Measurements from ENCODE around the gene CAB39L. TPM values are rescaled to one million over a fixed set of nuclear protein-coding genes. Genes with fewer than 3 reads are reported as not detected.
A peak's percentile ranks its signal among the peaks of the same experiment; 100 is the strongest.

Gene CAB39L
- total and polyA plus RNA-seq, 10 donors = 1.6 to 7.5 (median 5.9) TPM

DNA sequence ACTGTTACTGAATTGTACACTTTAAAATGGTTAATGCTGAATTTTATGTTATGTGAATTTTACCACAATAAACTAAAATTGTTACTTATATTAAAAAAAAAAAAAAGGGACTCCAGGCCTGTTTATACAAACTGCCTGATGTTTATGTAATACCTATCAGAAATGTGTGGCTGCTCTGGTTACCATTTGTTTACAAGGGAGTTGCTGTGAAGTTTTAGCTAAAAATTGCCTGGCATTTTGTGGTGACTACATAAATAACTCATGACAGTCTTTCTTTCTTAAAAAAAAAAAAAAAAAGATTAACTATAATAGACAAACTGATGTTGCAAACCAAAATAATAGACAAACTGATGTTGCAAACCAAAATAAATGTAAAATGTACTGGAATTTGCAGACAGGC, 124.3 kb downstream of the CAB39L start:
- intact Hi-C loops (cut with DNase I; ENCODE audit: low total_unique reads) = no loop called here
- no peak overlapping the region for H3K4me3 ChIP-seq
- TF ChIP-seq, protein P1, sequence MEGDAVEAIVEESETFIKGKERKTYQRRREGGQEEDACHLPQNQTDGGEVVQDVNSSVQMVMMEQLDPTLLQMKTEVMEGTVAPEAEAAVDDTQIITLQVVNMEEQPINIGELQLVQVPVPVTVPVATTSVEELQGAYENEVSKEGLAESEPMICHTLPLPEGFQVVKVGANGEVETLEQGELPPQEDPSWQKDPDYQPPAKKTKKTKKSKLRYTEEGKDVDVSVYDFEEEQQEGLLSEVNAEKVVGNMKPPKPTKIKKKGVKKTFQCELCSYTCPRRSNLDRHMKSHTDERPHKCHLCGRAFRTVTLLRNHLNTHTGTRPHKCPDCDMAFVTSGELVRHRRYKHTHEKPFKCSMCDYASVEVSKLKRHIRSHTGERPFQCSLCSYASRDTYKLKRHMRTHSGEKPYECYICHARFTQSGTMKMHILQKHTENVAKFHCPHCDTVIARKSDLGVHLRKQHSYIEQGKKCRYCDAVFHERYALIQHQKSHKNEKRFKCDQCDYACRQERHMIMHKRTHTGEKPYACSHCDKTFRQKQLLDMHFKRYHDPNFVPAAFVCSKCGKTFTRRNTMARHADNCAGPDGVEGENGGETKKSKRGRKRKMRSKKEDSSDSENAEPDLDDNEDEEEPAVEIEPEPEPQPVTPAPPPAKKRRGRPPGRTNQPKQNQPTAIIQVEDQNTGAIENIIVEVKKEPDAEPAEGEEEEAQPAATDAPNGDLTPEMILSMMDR (IDR thresholded peaks at IDR 0.05 in 8 of 11, conservative IDR thresholded peaks at IDR 0.05 in 3 of 11) = no peak
- TF ChIP-seq POLR2A (IDR thresholded peaks at IDR 0.05) = no peak
- TF ChIP-seq POLR2AphosphoS5 (IDR thresholded peaks at IDR 0.05) = no peak
- no peaks in the 10 kb centered on the region for H3K9me3 ChIP-seq
- no peaks in the 10 kb centered on the region for H3K36me3 ChIP-seq
- DNase-seq = no peak
- no peak overlapping the region for H3K27ac ChIP-seq
- no peaks in the 10 kb centered on the region for H3K27me3 ChIP-seq (replicated peaks in 1 of 7)
- peaks cover 0 to 21% (median 8%) of the 10 kb centered on the region in 6 donors for H3K4me1 ChIP-seq

DNA sequence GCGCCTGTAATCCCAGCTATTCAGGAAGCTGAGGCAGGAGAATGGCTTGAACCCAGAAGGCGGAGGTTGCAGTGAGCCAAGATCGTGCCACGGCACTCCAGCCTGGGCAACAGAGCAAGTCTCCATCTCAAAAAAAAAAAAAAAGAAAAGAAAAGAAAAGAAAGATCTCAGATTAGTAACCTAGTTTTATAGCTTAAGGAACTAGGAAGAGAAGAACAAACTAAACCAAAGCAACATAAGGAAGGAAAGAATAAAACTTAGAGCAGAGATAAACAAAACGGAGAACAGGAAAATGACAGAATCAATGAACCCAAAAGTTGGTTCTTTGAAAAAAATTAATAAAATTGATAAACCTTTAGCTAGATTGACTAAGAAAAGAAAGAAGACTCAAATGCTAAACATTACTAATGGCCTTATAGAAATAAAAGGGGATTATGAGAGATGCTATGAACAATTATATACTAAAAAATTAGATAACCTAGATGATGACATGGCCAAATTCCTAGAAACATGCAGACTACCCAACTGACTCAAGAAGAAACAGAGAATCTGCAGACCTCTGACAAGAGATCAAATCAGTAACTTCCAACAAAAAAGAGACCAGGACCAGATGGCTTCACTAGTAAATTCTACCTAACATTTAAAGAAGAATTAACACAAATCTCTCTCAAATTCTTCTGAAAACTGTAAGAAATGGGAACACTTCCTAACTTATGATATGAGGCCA, 127.9 kb downstream of the CAB39L start:
- no peaks in the 10 kb centered on the region for H3K36me3 ChIP-seq
- DNase-seq = no peak
- no peaks in the 10 kb centered on the region for H3K9me3 ChIP-seq
- no peak for TF ChIP-seq POLR2AphosphoS5 (IDR thresholded peaks at IDR 0.05)
- H3K4me1 ChIP-seq = peaks cover 0 to 22% (median 11%) of the 10 kb centered on the region in 6 donors
- no peak overlapping the region for H3K27ac ChIP-seq
- no peak overlapping the region for H3K4me3 ChIP-seq
- no peaks in the 10 kb centered on the region for H3K27me3 ChIP-seq (replicated peaks in 1 of 7)
- intact Hi-C loops (cut with DNase I; ENCODE audit: low total_unique reads) = no loop called here
- WGBS, 5 donors = 93 to 98% (median 94%) methylated on average over 5 of the region's 5 CpGs

DNA sequence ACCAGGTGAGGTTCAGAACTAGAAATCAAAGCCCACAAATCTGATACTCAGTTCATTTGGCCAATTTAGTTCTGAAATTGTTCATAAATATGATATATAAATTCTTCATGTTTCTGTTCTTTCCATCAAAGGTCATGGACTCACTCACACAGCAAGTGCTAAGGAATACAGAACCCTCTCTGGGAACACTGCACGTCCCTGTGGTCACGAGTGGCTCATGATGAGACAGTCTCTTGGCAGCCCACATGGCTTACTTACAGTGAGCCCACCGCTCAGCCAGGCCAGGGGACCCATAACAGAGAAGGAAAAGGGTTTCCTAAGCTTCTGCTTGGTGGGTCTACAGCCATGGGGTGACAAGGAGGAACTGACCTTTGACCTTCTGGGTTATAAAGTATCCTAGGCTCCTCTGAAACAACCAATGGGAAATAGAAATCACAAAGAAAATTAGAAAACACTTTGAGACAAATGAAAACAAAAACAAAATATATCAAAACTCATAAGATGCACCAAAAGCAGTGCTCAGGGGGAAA, 128.8 kb downstream of the CAB39L start:
- Histone ChIP-seq H3K9me3 (no peaks in the 10 kb centered on the region), H3K4me1 (peaks cover 0 to 14% (median 5%) of the 10 kb centered on the region in 6 donors), H3K27ac (peak overlapping the region in 2 of 8 donors; percentile 55 to 58), H3K4me3 (no peak overlapping the region), H3K27me3 (replicated peaks in 1 of 7) (no peaks in the 10 kb centered on the region), H3K36me3 (peaks cover 0 to 4% (median 0%) of the 10 kb centered on the region in 6 donors)
- no peak for DNase-seq
- intact Hi-C loops (cut with DNase I; ENCODE audit: low total_unique reads) = no loop called here
- TF ChIP-seq, protein P1 (IDR thresholded peaks at IDR 0.05 in 8 of 11, conservative IDR thresholded peaks at IDR 0.05 in 3 of 11) = no peak
- no peak for TF ChIP-seq POLR2A (IDR thresholded peaks at IDR 0.05)
- no peak for TF ChIP-seq POLR2AphosphoS5 (IDR thresholded peaks at IDR 0.05)
- 93 to 97% (median 94%) methylated on average over 3 of the region's 3 CpGs for WGBS, 5 donors

DNA sequence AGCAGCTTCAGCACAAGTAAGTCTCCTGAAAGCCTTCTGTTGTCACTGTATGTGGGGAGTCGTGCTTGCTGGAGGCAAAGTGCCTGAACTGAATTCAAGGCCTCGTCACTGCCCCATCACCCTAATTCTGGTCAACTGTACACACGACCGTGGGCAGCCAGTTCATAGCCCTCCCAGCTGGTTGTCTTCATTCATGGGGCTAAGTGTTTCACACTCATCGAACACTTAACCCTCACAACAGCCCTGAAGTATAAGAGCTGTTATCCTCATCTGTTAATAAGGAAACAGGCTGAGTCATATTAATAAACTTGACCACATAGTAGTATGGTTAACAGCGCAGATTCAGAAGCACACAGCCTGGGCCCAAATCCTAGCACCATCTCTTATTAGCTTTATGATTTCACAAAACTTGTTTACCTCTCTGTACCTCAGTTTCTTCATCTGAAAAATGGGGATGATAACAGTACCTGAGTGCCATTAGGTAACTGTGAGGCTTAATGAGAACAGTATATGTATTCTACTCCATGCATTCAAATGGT, 129.5 kb downstream of the CAB39L start:
- Histone ChIP-seq H3K4me1 (peaks cover 0 to 10% (median 3%) of the 10 kb centered on the region in 6 donors), H3K4me3 (no peak overlapping the region), H3K27me3 (replicated peaks in 1 of 7) (no peaks in the 10 kb centered on the region), H3K9me3 (no peaks in the 10 kb centered on the region), H3K27ac (peak overlapping the region in 7 of 8 donors; percentile 24 to 58 (median 55)), H3K36me3 (peaks cover 0 to 8% (median 0%) of the 10 kb centered on the region in 6 donors)
- no peak for DNase-seq
- WGBS, 5 donors = 66 to 88% (median 80%) methylated on average over 6 of the region's 6 CpGs
- intact Hi-C loops (cut with DNase I; ENCODE audit: low total_unique reads) = no loop called here
- TF ChIP-seq POLR2AphosphoS5 (IDR thresholded peaks at IDR 0.05) (no peak), POLR2A (IDR thresholded peaks at IDR 0.05) (no peak)
- TF ChIP-seq, protein P1 (IDR thresholded peaks at IDR 0.05 in 8 of 11, conservative IDR thresholded peaks at IDR 0.05 in 3 of 11) = no peak
